ENCODE results near the gene RPH3AL. TPM values are rescaled to one million over a fixed set of nuclear protein-coding genes. Genes with fewer than 3 reads are reported as not detected.

The RPH3AL gene
- total RNA-seq, 6 experiments from 2014 or later: 17.6 to 74.0 (median 25.7) TPM

DNA sequence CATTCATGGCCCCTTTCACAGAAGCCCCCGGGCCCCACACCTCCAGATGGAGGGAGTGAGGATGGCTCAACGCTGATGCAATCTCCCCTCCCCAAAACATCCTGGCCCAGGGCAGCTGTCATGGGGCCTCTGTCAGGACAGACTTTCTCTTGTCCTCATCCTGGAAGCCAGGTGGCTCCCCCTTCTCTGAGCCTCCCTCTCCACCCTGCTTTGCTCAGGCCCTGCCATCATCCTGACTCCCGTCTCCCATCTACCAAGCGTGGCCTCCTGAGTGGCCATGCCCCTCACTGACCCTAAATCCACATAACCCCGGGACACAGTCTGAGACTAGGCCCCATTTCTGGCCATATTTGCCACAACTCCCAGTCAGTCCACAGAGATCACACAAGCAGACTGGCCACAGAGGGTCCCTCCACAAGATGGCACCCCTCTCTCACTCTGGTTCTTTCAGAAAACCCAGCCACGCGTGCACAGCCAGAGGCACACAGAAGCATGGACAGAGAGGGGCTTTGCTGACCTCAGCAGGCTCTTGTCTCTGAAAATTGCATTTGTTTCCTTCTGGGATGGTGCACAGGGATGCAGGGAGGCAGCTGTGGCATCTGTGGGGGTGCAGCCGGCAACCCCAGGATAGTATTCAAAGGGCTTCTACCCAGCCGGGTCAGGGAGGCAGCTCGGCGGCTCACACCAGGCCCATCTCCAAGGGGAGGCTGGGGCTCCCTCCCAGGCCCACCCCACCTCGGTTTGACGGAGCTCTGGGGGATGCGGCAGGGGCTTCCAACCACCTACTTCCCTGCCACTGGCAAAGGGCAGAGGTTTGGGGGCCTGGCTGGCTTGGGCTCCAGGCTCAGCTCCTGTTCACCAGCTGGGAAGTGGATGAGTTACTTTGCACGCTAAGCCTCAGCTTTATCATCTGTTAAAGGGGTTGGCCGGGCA, 188.0 kb downstream of the RPH3AL start:
- Histone ChIP-seq H3K4me1 (no peaks in the 10 kb centered on the region), H3K36me3 (no peaks in the 10 kb centered on the region), H3K27me3 (no peaks in the 10 kb centered on the region), H3K4me3 (no peak overlapping the region), H3K9me3 (no peaks in the 10 kb centered on the region), H3K27ac (no peak overlapping the region)
- TF ChIP-seq POLR2A (IDR thresholded peaks at IDR 0.05): no peak
- peak; percentile 47 to 61 (median 58) for TF ChIP-seq CTCF (IDR thresholded peaks at IDR 0.05)
- WGBS (ENCODE audit: insufficient coverage, low coverage, low lambda C conversion rate, missing lambda C conversion rate): 55% methylated on average over 7 of the region's 16 CpGs
- ATAC-seq (peak; percentile 81 to 92 (median 86)), DNase-seq (peak in 2 of 3 donors; percentile 45 to 65)
- intact Hi-C loops (cut with DNase I): no loop called here

- Histone ChIP-seq H3K36me3 (no peaks in the 10 kb centered on the region), H3K4me1 (no peaks in the 10 kb centered on the region), H3K4me3 (no peak overlapping the region), H3K27ac (no peak overlapping the region), H3K9me3 (no peaks in the 10 kb centered on the region), H3K27me3 (no peaks in the 10 kb centered on the region)
- peak in 1 of 3 donors; percentile 12 for DNase-seq
- TF ChIP-seq CTCF (IDR thresholded peaks at IDR 0.05): no peak
- TF ChIP-seq POLR2A (IDR thresholded peaks at IDR 0.05): no peak
- WGBS (ENCODE audit: insufficient coverage, low coverage, low lambda C conversion rate, missing lambda C conversion rate): 40% methylated on average over 1 of the region's 11 CpGs
- intact Hi-C loops (cut with DNase I): no loop called here
- ATAC-seq: peak in 1 of 4 donors; percentile 16
These were observed 189.0 kb downstream of the RPH3AL start for GRCh38 chr17:163514-164098.

- no peak for ATAC-seq
- no peak overlapping the region for H3K4me3 ChIP-seq
- H3K4me1 ChIP-seq: no peaks in the 10 kb centered on the region
- no peaks in the 10 kb centered on the region for H3K36me3 ChIP-seq
- H3K27me3 ChIP-seq: no peaks in the 10 kb centered on the region
- peak in 1 of 3 donors; percentile 10 for DNase-seq
- H3K27ac ChIP-seq: no peak overlapping the region
- intact Hi-C loops (cut with DNase I): no loop called here
- no CpG with 5 or more reads among the region's 11 CpGs for WGBS (ENCODE audit: insufficient coverage, low coverage, low lambda C conversion rate, missing lambda C conversion rate)
- TF ChIP-seq CTCF (IDR thresholded peaks at IDR 0.05) (no peak), POLR2A (IDR thresholded peaks at IDR 0.05) (no peak)
- H3K9me3 ChIP-seq: no peaks in the 10 kb centered on the region
These were observed 189.9 kb downstream of the RPH3AL start for GRCh38 chr17:162689-163088.

Other genes with a start within 250 kb of the RPH3AL start
- not detected for gene SCGB1C2, start 215.2 kb downstream of the RPH3AL start, total RNA-seq
- 1 to 10 TPM in 2 of 6 experiments, under 1 TPM in 4; 0.40 to 1.7 (median 0.91) TPM for gene DOC2B, start 171.2 kb downstream of the RPH3AL start, total RNA-seq
- gene RFLNB, start 93.1 kb upstream of the RPH3AL start, total RNA-seq: 1 to 10 TPM; 1.4 to 7.3 (median 4.1) TPM

Data from right lobe of liver (tissue), 6 donors.